ENCODE measurements around the gene RBM28. TPM values are rescaled to one million over a fixed set of nuclear protein-coding genes. Genes with fewer than 3 reads are reported as not detected.

Gene RBM28
- total and polyA plus RNA-seq, 10 of the 15 experiments (the other 5 are each of a cell fraction or from before 2014, with no cell fraction given) = 14.3 to 50.4 (median 32.8) TPM

DNA sequence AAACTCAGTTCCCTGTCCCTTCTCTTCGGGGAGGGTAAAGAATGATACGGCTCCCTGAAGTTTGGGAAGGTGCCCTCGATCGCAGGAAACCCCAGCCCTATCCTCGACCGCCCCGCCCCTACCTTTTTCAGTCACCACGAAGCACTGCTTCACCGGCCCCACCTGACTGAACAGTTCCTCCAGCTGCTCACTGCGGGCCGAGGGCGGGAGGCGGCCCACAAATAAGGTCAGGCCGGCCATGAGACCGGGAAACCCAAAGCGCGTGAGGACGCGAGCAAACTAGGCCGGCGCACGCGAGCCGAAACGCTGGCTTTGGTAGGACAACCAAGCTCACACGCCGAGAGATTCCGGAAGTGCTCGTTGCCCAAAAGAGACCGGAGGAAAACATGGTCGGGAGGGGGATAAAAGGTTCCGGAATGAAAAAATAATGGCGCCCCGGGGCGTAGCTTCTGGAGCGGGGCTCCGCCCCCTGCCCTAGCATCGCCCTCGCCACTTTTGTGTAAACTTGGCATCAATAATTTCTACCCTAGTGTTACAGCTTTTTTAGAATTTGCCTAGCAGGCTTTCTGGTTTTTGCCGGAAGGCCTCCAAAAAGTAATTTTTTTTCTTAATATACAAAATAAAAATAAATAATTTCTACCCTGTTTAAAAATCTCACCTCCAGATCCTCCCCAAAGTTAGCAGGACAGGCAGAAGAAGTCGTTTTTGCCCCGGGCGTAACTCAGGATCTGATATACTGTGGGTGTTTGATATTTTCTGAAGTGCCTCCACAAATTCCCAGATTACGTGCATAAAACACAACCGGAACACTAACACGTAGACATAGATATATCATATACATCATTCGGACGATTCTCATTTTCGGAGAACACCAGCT is at the start of gene RBM28 (continued):
- no peak for TF ChIP-seq ETV6 (conservative IDR thresholded peaks at IDR 0.05 in 1 of 2, IDR thresholded peaks at IDR 0.05 in 1 of 2; ENCODE audit: borderline replicate concordance in 1 of 2, low read depth in 1 of 2)
- peak; percentile 86 for TF ChIP-seq NR2C1 (IDR thresholded peaks at IDR 0.05)
- no peak for TF ChIP-seq EP300 (IDR thresholded peaks at IDR 0.05; ENCODE audit: borderline replicate concordance in 1 of 2, control insufficient read depth in 1 of 2, low read depth in 2 of 2, low read length in 2 of 2)
- TF ChIP-seq TARDBP (IDR thresholded peaks at IDR 0.05; ENCODE audit: borderline replicate concordance) = no peak
- peak; percentile 99 for TF ChIP-seq YY1 (IDR thresholded peaks at IDR 0.05; ENCODE audit: low read depth, low read length)
- no peak for TF ChIP-seq PAX8 (IDR thresholded peaks at IDR 0.05)
- TF ChIP-seq TCF12 (IDR thresholded peaks at IDR 0.05; ENCODE audit: low read depth, low read length) = peak; percentile 66; the same call in 1 of the 2 replicates
- TF ChIP-seq PAX5 (IDR thresholded peaks at IDR 0.05; ENCODE audit: borderline replicate concordance, low read depth, low read length) = no peak
- TF ChIP-seq SMAD5 (IDR thresholded peaks at IDR 0.05; ENCODE audit: low read depth) = peak; percentile 72; the same call in 1 of the 2 replicates
- no peak; the same call in 1 of the 2 replicates for TF ChIP-seq RCOR1 (conservative IDR thresholded peaks at IDR 0.05; ENCODE audit: low read depth, low read length)
- peak; percentile 87 for TF ChIP-seq CREB1 (IDR thresholded peaks at IDR 0.05; ENCODE audit: low read depth)
- TF ChIP-seq TAF1 (IDR thresholded peaks at IDR 0.05; ENCODE audit: borderline replicate concordance, low read depth, low read length) = peak; percentile 89
- no peak for TF ChIP-seq MYB (IDR thresholded peaks at IDR 0.05; ENCODE audit: borderline replicate concordance, low read depth, low read length)
- peak; percentile 92; the same call in 1 of the 2 replicates for TF ChIP-seq RB1 (IDR thresholded peaks at IDR 0.05; ENCODE audit: borderline replicate concordance)
- 0 out of 2 replicates have a peak, but pooled peaks have one; percentile 48 for TF ChIP-seq IRF3 (IDR thresholded peaks at IDR 0.05)
- TF ChIP-seq TCF7 (IDR thresholded peaks at IDR 0.05; ENCODE audit: borderline replicate concordance) = 0 out of 2 replicates have a peak, but pooled peaks have one; percentile 57
- no peak for TF ChIP-seq SUPT20H (IDR thresholded peaks at IDR 0.05; ENCODE audit: borderline replicate concordance, control insufficient read depth, low read depth, low read length)
